Measurements from ENCODE around the gene CBR1. TPM values are rescaled to one million over a fixed set of nuclear protein-coding genes. Genes with fewer than 3 reads are reported as not detected.
A peak's percentile ranks its signal among the peaks of the same experiment; 100 is the strongest.

The CBR1 gene
- total and polyA plus RNA-seq, 2 donors (not counting 3 experiments of a cell fraction or from before 2014, with no cell fraction given), result 41.3 to 124 TPM

- no TSS peak for BruUV-seq (replicated peaks)
- Histone ChIP-seq H3K4me2 (ENCODE audit: insufficient read depth, low read length) (no peak overlapping the region), H3K4me3 (replicated peaks in 1 of 3; ENCODE audit: insufficient read depth in 1 of 3, low read depth in 1 of 3, low read length in 3 of 3) (no peak overlapping the region), H4K20me1 (replicated peaks; ENCODE audit: control insufficient read depth, extremely low read depth, insufficient read depth, low read length) (no peaks in the 10 kb centered on the region), H3K4me1 (ENCODE audit: control insufficient read depth, extremely low read depth, insufficient read depth, low read length) (peaks cover 3% of the 10 kb centered on the region), H3K9ac (replicated peaks; ENCODE audit: extremely low read depth, insufficient read depth, low read length) (no peak overlapping the region), H3K36me3 (ENCODE audit: control insufficient read depth in 2 of 2, extremely low read depth in 1 of 2, insufficient read depth in 2 of 2, low read length in 2 of 2) (no peaks in the 10 kb centered on the region), H3K79me2 (ENCODE audit: control insufficient read depth, insufficient read depth, low read length) (no peaks in the 10 kb centered on the region), H3K9me1 (replicated peaks; ENCODE audit: control insufficient read depth, extremely low read depth, insufficient read depth, low read length) (no peaks in the 10 kb centered on the region), H3K27ac (ENCODE audit: insufficient read depth, low read depth, low read length) (no peak overlapping the region), H2AFZ (ENCODE audit: low read depth, low read length) (no peak overlapping the region), H3K9me3 (replicated peaks; ENCODE audit: control insufficient read depth, insufficient read depth, low read length) (peaks cover 5% of the 10 kb centered on the region), H3K27me3 (ENCODE audit: control insufficient read depth in 2 of 2, insufficient read depth in 2 of 2, low read length in 2 of 2) (peaks cover 19 to 23% of the 10 kb centered on the region in 2 experiments)
- ChIA-PET CTCF (interaction anchor here (1.5 kb wide), 1 partner anchor 26 kb away, joined by 4 read pairs; no protein-coding TSS in a partner anchor), POLR2A (no interaction called here)
- dilution Hi-C loops (cut with MboI; ENCODE audit: extremely low pct_ligation_motif_present, low sequenced_read_pairs) (no loop called here), intact Hi-C loops (cut with micrococcal nuclease) (no loop called here)
- FAIRE-seq (peak; percentile 18), DNase-seq (ENCODE audit: low read depth, low spot score) (peak; percentile 50)
- no peak for TF ChIP-seq EZH2 (IDR thresholded peaks at IDR 0.05; ENCODE audit: borderline replicate concordance, low read depth, low read length, severe bottlenecking)
- no peak for TF ChIP-seq JUN (IDR thresholded peaks at IDR 0.05; ENCODE audit: borderline replicate concordance, insufficient read depth, insufficient read length, low read depth)
- no peak for TF ChIP-seq MYC (IDR thresholded peaks at IDR 0.05; ENCODE audit: low read depth, low read length)
- no peak for TF ChIP-seq GATA2 (IDR thresholded peaks at IDR 0.05; ENCODE audit: insufficient read depth, insufficient read length, low read depth, low read length)
- TF ChIP-seq MAX (IDR thresholded peaks at IDR 0.05; ENCODE audit: insufficient read depth, insufficient read length), result no peak
- TF ChIP-seq FOS (IDR thresholded peaks at IDR 0.05; ENCODE audit: borderline replicate concordance, insufficient read depth, low read length), result no peak
- TF ChIP-seq CTCF (IDR thresholded peaks at IDR 0.05; ENCODE audit: extremely low read depth in 1 of 2, insufficient read depth in 1 of 2, low read depth in 1 of 2, low read length in 2 of 2), result no peak
- no peak for TF ChIP-seq POLR2AphosphoS5 (IDR thresholded peaks at IDR 0.05; ENCODE audit: insufficient read depth, low read depth, low read length)
- no peak for TF ChIP-seq POLR2A (IDR thresholded peaks at IDR 0.05; ENCODE audit: low read depth, low read length)
Measured at GRCh38 chr21:36097427-36098181, 27.8 kb downstream of the CBR1 start.

Data from endothelial cell of umbilical vein (primary cell).